GM21529 (cell line): ENCODE results near the gene GLCCI1.

Experiments used
- ATAC-seq: cut with Tn5 transposase; IDR thresholded peaks from one replicate; pipeline ENCODE4 v1.9.1; 2021; ENCODE audit not compliant: unreplicated experiment

GLCCI1 gene

DNA sequence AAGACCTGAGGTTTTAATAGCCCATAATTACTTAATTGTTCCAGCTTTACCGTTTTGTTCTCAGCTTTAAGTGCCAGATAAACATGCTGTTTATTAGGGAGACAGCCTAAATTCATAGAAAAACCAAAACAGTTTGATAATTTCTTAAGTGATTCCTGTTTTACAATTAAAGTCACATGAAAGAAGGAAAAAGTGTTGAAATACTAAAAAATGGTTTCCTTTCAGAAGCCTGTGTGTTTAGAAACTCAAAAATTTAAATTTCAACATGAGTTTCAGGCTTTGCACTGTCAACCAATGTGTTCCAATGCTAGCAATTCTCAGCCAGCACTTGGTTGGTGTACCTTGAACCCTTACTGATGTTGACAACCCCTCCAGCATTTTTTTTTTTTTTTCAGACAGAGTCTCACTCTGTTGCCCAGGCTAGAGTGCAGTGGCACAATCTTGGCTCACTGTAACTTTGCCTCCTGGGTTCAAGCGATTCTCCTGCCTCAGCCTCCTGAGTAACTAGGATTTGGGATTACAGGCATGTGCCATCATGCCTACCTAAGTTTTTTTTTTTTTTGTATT lies 158.1 kb downstream of the GLCCI1 start:
- ATAC-seq, result peak; percentile 0

DNA sequence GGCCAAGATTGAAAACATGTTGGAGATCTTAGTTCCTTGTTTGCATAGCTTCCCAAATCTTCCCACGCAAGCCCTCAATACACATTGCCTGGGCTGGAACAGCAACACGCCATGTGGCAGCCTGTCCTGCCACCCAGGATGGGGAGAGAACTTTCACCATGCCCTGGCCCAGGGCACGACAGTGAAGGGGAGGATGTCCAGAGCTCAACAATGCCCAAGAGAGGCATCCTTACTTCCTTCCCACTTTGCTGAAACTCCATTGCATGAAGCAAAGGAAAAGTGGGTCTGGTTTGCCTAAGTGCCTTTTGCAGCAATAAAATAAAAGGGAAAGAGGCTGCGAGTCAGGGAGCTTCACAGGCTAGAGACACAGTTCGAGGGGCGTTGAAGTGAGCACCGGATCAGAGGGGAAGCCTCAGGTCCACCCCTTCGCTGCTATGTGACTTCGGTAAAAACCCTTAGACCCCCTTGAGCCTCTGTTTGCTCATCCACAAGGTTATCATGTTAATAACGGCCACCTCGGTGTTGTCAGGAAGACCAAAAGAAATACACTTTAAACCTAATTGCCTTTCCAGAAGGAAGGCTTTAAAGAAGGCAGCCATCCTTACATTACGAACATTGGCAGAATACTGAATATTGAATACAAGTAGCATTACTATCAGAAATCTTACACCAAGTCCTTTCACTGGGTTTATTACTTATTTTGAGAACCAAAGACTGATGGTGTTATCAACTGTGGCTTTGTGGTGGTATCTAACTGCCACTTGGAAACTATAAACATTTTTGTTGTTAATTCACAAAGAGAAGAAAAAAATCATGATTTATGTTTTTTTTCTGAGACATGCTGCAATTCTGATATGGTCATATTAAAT lies 160.1 kb downstream of the GLCCI1 start:
- ATAC-seq, result no peak

DNA sequence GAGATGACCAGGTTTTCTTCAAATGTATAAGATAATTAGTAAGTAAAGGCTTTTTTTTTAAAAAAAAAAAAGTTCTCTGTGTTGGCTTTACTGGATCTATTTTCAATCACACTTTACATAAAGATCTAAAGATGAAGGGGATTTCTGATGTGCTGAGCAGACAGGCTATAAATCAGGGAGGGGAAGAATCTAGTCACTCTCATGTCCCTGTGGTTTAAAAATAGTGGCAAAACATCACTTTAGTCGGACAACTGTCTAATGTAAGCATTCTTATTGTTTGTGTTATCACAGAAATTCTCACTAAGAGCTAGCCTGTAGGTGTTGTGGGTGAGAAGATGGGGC lies 160.7 kb downstream of the GLCCI1 start:
- ATAC-seq, result no peak

DNA sequence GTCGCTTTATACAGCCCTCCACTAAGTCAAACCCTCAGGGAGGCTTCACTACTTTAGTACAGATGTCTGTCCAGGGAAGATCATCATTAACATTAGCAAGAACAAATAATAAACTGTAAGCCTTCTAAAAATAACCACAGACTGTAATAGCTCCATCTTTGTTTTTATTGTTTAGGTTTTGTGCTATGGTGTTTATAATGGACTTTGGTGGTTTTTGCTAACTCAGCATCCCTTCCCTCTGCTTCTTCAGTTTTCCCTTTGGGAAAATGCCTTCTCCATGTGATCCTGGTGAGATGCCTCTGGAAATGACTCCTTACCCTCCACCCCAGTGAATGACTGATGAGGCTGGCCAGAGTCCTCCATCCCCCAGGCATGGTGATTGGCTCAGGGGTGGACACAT lies 162.1 kb downstream of the GLCCI1 start:
- ATAC-seq, result no peak

DNA sequence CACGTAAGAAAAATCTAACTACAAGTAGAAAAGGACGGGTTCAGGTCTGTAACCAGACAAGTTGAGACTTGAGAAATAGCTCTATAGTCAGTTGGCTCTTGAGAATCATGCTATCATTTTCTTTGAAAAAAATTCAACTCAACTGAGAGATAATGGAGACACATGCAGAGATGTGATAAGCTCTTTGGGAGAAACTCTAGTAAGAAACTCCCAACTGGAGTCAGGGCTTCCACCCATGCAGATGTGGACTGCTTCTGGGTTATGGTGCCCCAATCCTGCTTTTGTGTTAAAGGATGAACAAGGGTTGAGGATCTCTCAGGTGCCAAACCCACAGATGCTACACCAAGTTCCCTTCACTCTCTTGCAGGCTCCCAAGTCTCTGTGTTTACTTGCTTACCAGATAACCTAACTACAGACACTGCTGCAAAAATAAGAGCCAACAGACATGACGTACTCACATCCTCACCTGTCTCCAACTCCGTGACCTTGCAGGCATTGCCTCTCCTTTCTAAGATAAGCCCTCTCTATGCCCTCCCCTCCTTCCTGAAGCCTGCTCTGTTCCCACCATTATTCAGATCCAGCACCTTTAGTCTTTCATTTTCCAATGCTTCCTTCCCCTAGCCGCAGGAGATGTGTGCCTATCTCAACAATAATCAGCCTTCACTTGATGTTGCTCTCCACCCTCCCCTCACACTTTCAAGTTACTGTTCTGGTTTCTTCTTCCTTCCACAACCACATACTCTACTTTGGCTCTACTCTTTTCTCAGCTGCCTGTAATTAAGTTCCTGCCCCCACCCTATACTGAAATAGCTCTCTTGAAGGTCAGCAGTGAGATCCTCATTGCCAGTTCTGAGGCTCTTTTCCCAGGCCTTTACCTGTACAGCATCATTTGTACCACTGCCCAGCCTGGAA lies 163.4 kb downstream of the GLCCI1 start:
- peak; percentile 54 for ATAC-seq

GRCh38 chr7:8133188-8133848 lies 164.7 kb downstream of the GLCCI1 start:
- ATAC-seq, result peak; percentile 27

GRCh38 chr7:8134089-8134733 lies 165.6 kb downstream of the GLCCI1 start:
- ATAC-seq, result peak; percentile 69

- no peak for ATAC-seq
These were observed 166.8 kb downstream of the GLCCI1 start for GRCh38 chr7:8135417-8135816.

- ATAC-seq, result no peak
These were observed 167.6 kb downstream of the GLCCI1 start for GRCh38 chr7:8136051-8136730.
